BLaER1 treated with 17β-estradiol and CSF1 and Interleukin-3, amounts not matched to agents 10 nM and 100 nM (cell line): ENCODE measurements around the gene NR2F6.
"Not testable (repeated sequence)": the region's sequence is repeated elsewhere in the genome, so short reads cannot be mapped to it uniquely, and the experiment has no call there.

ENCODE experiments used
- H3K27ac ChIP-seq, 11 experiments: shearing (Covaris generic); formaldehyde crosslinking; 2 replicates each; pipeline ENCODE4 v1.8.1; 2022
- H3K27me3 ChIP-seq, 11 experiments: shearing (Covaris generic); formaldehyde crosslinking; 2 replicates each; pipeline ENCODE4 v1.8.1; 2022
- H3K36me3 ChIP-seq, 11 experiments: shearing (Covaris generic); formaldehyde crosslinking; 2 replicates each; pipeline ENCODE4 v1.8.1; 2022
- H3K4me1 ChIP-seq, 10 experiments: shearing (Covaris generic); formaldehyde crosslinking; 2 replicates each; pipeline ENCODE4 v1.8.1; 2022
- H3K4me2 ChIP-seq, 11 experiments: shearing (Covaris generic); formaldehyde crosslinking; 2 replicates each; pipeline ENCODE4 v1.8.1; 2022
- H3K4me3 ChIP-seq, 10 experiments: shearing (Covaris generic); formaldehyde crosslinking; 2 replicates each; pipeline ENCODE4 v1.8.1; 2022
- H3K9ac ChIP-seq, 11 experiments: shearing (Covaris generic); formaldehyde crosslinking; 2 replicates each; pipeline ENCODE4 v1.8.1; 2022
- H3K9me3 ChIP-seq, 11 experiments: shearing (Covaris generic); formaldehyde crosslinking; replicated peaks in 1 of 11; 2 replicates each; pipeline ENCODE4 v1.8.1; 2022
- H4K20me1 ChIP-seq, 11 experiments: shearing (Covaris generic); formaldehyde crosslinking; 2 replicates each; pipeline ENCODE4 v1.8.1; 2022
- Cebpa-rat ChIP-seq, 11 experiments: shearing (Covaris generic); IDR thresholded peaks; 2 replicates each; pipeline ENCODE4 v1.8.1; 2022

NR2F6 gene

DNA sequence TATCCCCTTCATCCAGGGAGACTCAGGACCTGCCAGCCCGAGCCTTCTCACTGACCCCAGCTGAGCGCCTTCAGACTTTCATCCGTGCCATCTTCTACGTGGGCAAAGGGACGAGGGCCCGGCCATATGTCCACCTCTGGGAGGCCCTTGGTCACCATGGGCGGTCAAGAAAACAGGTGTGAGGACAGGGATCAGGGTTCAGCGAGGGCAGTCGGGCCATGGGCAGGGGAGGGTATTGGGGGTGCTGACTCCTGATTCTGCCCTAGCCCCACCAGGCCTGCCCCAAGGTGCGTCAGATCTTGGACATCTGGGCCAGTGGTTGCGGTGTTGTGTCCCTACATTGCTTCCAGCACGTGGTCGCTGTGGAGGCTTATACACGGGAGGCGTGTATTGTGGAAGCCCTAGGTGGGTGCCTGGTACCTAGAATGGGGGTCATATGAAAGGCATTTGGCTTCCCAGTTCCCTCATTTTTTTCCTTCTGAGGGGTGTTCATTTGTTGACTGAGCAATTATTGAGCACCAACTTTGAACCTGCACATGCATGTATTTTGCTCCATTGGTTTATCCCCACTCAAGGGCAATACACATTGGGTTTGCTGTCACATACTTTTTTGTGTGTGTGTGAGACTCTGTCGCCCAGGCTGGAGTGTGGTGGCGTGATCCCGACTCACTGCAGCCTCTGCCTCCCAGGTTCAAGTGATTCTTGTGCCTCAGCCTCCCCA, 39.9 kb upstream of the NR2F6 start:
- no peak overlapping the region for H3K9ac ChIP-seq
- H4K20me1 ChIP-seq = peaks cover 0 to 40% (median 26%) of the 10 kb centered on the region in 11 experiments; a peak in 19 of 22 replicates
- no peak overlapping the region for H3K27ac ChIP-seq
- peaks cover 11 to 50% (median 42%) of the 10 kb centered on the region in 11 experiments; a peak in 21 of 22 replicates for H3K36me3 ChIP-seq
- H3K4me2 ChIP-seq = no peak overlapping the region
- H3K27me3 ChIP-seq = no peaks in the 10 kb centered on the region
- H3K4me1 ChIP-seq = peaks cover 9 to 31% (median 24%) of the 10 kb centered on the region in 10 experiments
- H3K4me3 ChIP-seq = no peak overlapping the region
- TF ChIP-seq Cebpa-rat (IDR thresholded peaks at IDR 0.05) = no peak
- H3K9me3 ChIP-seq = no peaks in the 10 kb centered on the region

DNA sequence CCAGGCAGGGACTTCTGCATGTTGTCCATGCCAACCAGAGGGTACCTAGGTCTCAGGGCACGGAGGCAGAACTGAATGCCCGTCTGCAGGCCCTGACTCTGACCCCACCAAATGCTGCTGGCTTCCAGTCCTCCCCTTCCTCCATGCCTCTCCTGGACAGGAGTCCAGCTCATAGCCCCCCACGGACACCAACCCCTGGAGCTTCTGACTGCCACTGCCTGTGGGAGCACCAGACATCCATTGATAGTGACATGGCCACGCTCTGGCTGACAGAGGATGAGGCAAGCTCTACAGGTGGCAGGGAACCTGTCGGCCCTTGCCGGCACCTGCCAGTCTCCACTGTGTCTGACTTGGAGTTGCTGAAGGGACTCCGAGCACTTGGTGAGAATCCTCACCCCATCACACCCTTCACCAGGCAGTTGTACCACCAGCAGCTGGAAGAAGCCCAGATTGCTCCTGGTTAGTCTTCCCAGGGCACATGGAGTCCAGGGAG, 37.8 kb upstream of the NR2F6 start:
- Histone ChIP-seq H3K4me2 (peak overlapping the region in 8 of 11 experiments; percentile 80 to 98 (median 93); a peak in 13 of 22 replicates), H3K27me3 (no peaks in the 10 kb centered on the region), H3K36me3 (peaks cover 18 to 63% (median 54%) of the 10 kb centered on the region in 11 experiments), H3K9me3 (no peaks in the 10 kb centered on the region), H3K4me3 (0 out of 20 replicates have a peak overlapping the region, but pooled peaks of 1 of the 10 experiments have one; percentile 80), H3K4me1 (peaks cover 10 to 38% (median 24%) of the 10 kb centered on the region in 10 experiments), H3K9ac (peak overlapping the region in 5 of 11 experiments; percentile 44 to 89 (median 88); a peak in 9 of 22 replicates), H3K27ac (no peak overlapping the region), H4K20me1 (peaks cover 0 to 40% (median 26%) of the 10 kb centered on the region in 11 experiments; a peak in 19 of 22 replicates)
- TF ChIP-seq Cebpa-rat (IDR thresholded peaks at IDR 0.05) = no peak

DNA sequence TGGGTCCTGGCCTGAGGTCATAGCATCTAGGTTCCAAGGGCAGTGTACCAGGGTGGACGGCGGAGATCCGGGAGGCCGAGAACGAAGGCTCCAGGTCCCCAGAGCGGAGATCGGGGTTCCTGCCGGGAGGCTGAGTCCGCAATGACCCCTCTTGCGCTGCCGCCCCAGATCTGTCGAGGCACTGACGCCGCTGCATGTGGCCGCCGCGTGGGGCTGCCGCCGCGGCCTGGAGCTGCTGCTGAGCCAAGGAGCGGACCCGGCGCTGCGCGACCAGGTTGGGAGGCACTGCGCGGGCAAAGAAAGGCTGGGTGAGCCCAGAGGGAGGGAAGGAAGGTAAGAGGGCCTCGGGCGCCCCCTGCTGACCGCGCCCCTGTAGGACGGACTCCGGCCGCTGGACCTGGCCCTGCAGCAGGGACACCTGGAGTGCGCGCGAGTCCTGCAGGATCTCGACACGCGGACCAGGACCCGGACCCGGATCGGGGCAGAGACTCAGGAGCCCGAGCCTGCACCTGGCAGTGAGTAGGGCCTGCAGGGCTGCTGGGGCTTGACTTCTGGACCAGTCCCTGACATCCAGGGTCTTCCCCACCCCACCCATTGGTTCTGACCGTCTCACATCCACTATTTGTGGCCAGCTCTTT, 36.9 kb upstream of the NR2F6 start:
- Histone ChIP-seq H3K4me2 (peak overlapping the region; percentile 80 to 98 (median 93)), H4K20me1 (peaks cover 0 to 40% (median 26%) of the 10 kb centered on the region in 11 experiments; a peak in 19 of 22 replicates), H3K36me3 (peaks cover 22 to 72% (median 58%) of the 10 kb centered on the region in 11 experiments), H3K9me3 (no peaks in the 10 kb centered on the region), H3K27me3 (no peaks in the 10 kb centered on the region), H3K4me1 (peaks cover 10 to 38% (median 21%) of the 10 kb centered on the region in 10 experiments), H3K9ac (peak overlapping the region; percentile 77 to 89 (median 84)), H3K27ac (peak overlapping the region in 10 of 11 experiments; percentile 59 to 87 (median 80); a peak in 19 of 22 replicates), H3K4me3 (peak overlapping the region; percentile 61 to 85 (median 73))
- no peak for TF ChIP-seq Cebpa-rat (IDR thresholded peaks at IDR 0.05)

DNA sequence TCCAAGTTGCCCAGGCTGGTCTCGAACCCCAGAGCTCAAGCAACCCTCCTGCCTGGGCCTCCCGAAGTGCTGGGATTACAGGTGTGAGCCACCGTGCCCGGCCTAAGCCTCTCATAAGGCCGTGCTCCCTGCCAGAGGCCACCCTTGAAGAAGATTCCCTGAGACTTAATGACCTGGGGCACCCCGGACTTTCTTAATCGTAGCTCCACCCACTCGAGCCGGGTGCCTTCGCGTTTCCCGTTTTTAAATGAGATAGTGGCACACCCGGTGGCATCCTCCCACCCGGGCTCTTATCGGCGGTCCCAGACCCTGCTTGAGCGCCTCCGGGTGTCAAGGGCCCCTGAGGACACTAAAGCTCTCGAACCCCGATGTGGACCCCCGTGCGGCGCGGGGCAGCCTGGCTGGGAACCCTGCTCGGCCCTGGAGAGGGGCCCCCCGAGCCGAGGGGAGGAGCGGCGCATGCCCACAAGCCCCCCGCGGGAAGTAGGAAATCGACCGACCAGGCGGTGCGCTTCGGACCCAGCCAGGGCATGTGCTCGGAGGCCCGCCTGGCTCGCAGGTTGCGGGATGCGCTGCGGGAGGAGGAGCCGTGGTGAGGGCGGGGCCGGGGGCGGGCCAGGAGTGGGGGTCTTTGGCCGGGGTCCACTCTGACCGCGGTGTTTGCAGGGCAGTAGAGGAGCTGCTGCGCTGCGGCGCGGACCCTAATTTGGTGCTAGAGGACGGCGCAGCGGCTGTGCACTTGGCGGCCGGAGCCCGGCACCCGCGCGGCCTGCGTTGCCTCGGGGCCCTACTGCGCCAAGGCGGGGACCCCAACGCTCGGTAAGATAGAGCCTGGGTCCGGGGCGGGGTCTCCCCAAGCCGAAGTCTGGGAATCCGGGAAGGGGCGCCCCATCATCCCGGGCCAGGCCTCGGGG, 35.9 kb upstream of the NR2F6 start, which contains the start of gene ANKLE1:
TSS of gene ANKLE1 (plus strand) at position 511 of the 914 bp plus-strand sequence. CDS start at position 531, 20 bp downstream.
- Histone ChIP-seq H3K4me2 (peak within 1 kb of the TSS; percentile 80 to 98 (median 93)), H3K4me3 (peak within 1 kb of the TSS; percentile 61 to 85 (median 73)), H3K36me3 (peaks cover 31 to 74% (median 63%) of the 10 kb centered on the region in 11 experiments)

DNA sequence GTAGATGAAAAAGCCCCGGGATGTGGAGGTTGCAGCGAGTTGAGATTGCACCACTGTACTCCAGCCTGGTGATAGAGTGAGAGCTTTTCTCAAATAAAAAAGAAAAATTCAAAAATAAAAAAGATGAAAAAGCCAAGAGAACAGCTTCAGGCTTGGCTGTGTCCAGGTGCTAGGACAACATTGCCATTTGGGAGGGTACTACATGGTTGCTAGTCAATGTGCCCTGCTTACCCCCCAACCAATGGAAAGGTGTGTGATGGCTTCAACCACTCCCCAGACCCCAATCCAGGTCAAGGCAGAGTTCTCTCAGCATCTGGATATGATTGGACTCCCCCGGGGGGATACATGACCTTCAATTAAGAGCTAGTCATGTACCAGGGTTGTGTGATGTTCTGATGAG, 33.7 kb upstream of the NR2F6 start:
- Histone ChIP-seq H3K27ac (peak overlapping the region in 1 of 11 experiments; percentile 18; a peak in 2 of 22 replicates), H3K4me2 (peak overlapping the region in 2 of 11 experiments; percentile 7 to 21; a peak in 2 of 22 replicates), H3K36me3 (peaks cover 49 to 74% (median 65%) of the 10 kb centered on the region in 11 experiments), H3K4me3 (no peak overlapping the region), H3K9me3 (no peaks in the 10 kb centered on the region), H3K4me1 (peaks cover 10 to 38% (median 21%) of the 10 kb centered on the region in 10 experiments), H3K27me3 (no peaks in the 10 kb centered on the region), H3K9ac (no peak overlapping the region), H4K20me1 (peaks cover 0 to 19% (median 15%) of the 10 kb centered on the region in 11 experiments; a peak in 19 of 22 replicates)
- TF ChIP-seq Cebpa-rat (IDR thresholded peaks at IDR 0.05) = no peak

More for the DNA sequence above, 35.9 kb upstream of the NR2F6 start, which contains the start of gene ANKLE1:
- H3K4me1 ChIP-seq = peaks cover 10 to 38% (median 21%) of the 10 kb centered on the region in 10 experiments
- H3K27me3 ChIP-seq = no peaks in the 10 kb centered on the region
- H3K27ac ChIP-seq = peak within 1 kb of the TSS; percentile 23 to 87 (median 80); a peak in 21 of 22 replicates
- no peaks in the 10 kb centered on the region for H3K9me3 ChIP-seq
- no peak for TF ChIP-seq Cebpa-rat (IDR thresholded peaks at IDR 0.05)
- H4K20me1 ChIP-seq = peaks cover 0 to 40% (median 26%) of the 10 kb centered on the region in 11 experiments; a peak in 19 of 22 replicates
- H3K9ac ChIP-seq = peak within 1 kb of the TSS; percentile 77 to 89 (median 84)

DNA sequence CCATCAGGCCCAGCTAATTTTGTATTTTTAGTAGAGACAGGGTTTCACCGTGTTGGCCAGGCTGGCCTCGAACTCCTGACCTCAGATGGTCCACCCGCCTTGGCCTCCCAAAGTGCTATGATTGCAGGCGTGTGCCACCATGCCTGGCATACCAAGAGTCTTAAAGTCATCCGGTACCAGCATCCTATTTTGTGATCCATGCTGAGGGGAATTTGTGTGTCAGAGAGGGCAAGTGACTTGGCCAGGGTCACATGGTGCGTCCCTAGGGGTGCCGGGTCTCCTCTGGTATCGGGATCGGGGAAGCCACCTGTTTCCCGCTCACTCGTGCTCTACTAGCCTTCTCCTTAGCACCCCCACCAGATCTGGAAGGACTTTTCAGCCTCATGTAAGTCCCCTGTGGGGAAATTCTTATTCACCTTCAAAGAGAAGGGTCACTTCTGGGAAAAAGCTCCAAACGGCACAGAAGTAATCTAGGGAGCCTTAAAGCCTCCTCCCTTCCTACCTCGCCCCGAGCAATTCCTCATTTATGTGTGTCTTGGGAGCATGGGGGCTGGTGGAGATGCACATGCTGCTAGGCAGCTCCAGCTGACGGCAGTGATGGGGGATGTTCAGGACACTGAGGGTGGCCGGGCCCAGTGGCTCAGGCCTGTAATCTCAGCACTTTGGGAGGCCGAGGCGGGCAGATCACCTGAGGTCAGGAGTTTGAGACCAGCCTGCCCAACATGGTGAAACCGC, 29.9 kb upstream of the NR2F6 start:
- no peak for TF ChIP-seq Cebpa-rat (IDR thresholded peaks at IDR 0.05)
- no peaks in the 10 kb centered on the region for H4K20me1 ChIP-seq
- H3K27ac ChIP-seq = no peak overlapping the region
- H3K27me3 ChIP-seq = no peaks in the 10 kb centered on the region
- peaks cover 69 to 95% (median 85%) of the 10 kb centered on the region in 11 experiments for H3K36me3 ChIP-seq
- H3K4me2 ChIP-seq = no peak overlapping the region
- no peak overlapping the region for H3K4me3 ChIP-seq
- H3K9me3 ChIP-seq = no peaks in the 10 kb centered on the region
- peaks cover 0 to 25% (median 12%) of the 10 kb centered on the region in 10 experiments; a peak in 19 of 20 replicates for H3K4me1 ChIP-seq
- 0 out of 22 replicates have a peak overlapping the region, but pooled peaks of 1 of the 11 experiments have one; percentile 14 for H3K9ac ChIP-seq

DNA sequence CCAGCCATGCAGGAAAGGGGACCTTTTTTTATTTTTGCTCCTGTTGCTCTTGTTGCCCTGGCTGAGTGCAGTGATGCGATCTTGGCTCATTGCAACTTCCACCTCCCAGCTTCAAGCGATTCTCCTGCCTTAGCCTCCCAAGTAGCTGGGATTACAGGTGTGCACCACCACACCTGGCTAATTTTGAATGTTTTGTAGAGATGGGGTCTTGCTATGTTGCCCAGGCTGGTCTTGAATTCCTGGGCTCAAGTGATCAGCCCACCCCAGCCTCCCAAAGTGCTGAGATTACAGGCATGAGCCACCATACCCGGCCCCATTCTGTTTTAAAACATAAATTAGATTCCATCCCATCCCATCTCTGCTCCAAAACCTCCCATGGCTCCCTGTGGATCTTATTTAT, 29.2 kb upstream of the NR2F6 start:
- Histone ChIP-seq H3K4me1 (peaks cover 0 to 18% (median 10%) of the 10 kb centered on the region in 10 experiments; a peak in 15 of 20 replicates), H3K36me3 (peaks cover 70 to 100% (median 92%) of the 10 kb centered on the region in 11 experiments)
- not testable (repeated sequence) for H3K27me3 ChIP-seq, H3K4me3 ChIP-seq, H3K4me2 ChIP-seq, H4K20me1 ChIP-seq, H3K9ac ChIP-seq, H3K9me3 ChIP-seq, H3K27ac ChIP-seq
